Activated naive CD8-positive, alpha-beta T cell treated with anti-CD3 and anti-CD28 coated beads, Interleukin-2, amount 50 U/mL, for 24 hours (primary cell): ENCODE measurements around the gene RAB6B.
A peak's percentile ranks its signal among the peaks of the same experiment; 100 is the strongest.

Source experiments
- ATAC-seq: fragments of 150-1000 bp; cut with Tn5 transposase; one replicate; pipeline ENCODE4 v1.10.0; 2021
- DNase-seq: peaks from one replicate; pipeline ENCODE4 v3.0.0; 2021
- H3K27ac Mint-ChIP-seq: one replicate; pipeline ENCODE4 v1.8.0; 2021; ENCODE audit warnings: mild to moderate bottlenecking, mixed read lengths
- H3K27me3 Mint-ChIP-seq: one replicate; pipeline ENCODE4 v1.8.0; 2021; ENCODE audit warnings: mixed read lengths
- H3K36me3 Mint-ChIP-seq: one replicate; pipeline ENCODE4 v1.8.0; 2021; ENCODE audit warnings: low read depth, mixed read lengths
- H3K4me1 Mint-ChIP-seq: one replicate; pipeline ENCODE4 v1.8.0; 2021; ENCODE audit warnings: mixed read lengths
- H3K4me3 Mint-ChIP-seq: one replicate; pipeline ENCODE4 v1.8.0; 2021; ENCODE audit warnings: mild to moderate bottlenecking, moderate library complexity, mixed read lengths
- H3K9me3 Mint-ChIP-seq: one replicate; pipeline ENCODE4 v1.8.0; 2021; ENCODE audit warnings: mixed read lengths

RAB6B gene

GRCh38 chr3:133934996-133935842 lies 39.5 kb upstream of the RAB6B start:
- no peaks in the 10 kb centered on the region for H3K36me3 Mint-ChIP-seq
- DNase-seq: no peak
- H3K27me3 Mint-ChIP-seq: no peaks in the 10 kb centered on the region
- no peaks in the 10 kb centered on the region for H3K4me1 Mint-ChIP-seq
- H3K9me3 Mint-ChIP-seq: no peaks in the 10 kb centered on the region
- no peak for ATAC-seq
- no peak overlapping the region for H3K27ac Mint-ChIP-seq
- no peak overlapping the region for H3K4me3 Mint-ChIP-seq

GRCh38 chr3:133934073-133934970 lies 38.6 kb upstream of the RAB6B start:
- Mint-ChIP-seq H3K4me1 (no peaks in the 10 kb centered on the region), H3K36me3 (no peaks in the 10 kb centered on the region), H3K27ac (no peak overlapping the region), H3K4me3 (no peak overlapping the region), H3K27me3 (no peaks in the 10 kb centered on the region), H3K9me3 (no peaks in the 10 kb centered on the region)
- no peak for ATAC-seq
- DNase-seq: no peak

GRCh38 chr3:133933097-133934024 lies 37.7 kb upstream of the RAB6B start:
- DNase-seq (no peak), ATAC-seq (no peak)
- H3K27me3 Mint-ChIP-seq: no peaks in the 10 kb centered on the region
- no peaks in the 10 kb centered on the region for H3K9me3 Mint-ChIP-seq
- no peaks in the 10 kb centered on the region for H3K36me3 Mint-ChIP-seq
- no peaks in the 10 kb centered on the region for H3K4me1 Mint-ChIP-seq
- no peak overlapping the region for H3K4me3 Mint-ChIP-seq
- H3K27ac Mint-ChIP-seq: no peak overlapping the region

GRCh38 chr3:133932009-133932408 lies 36.3 kb upstream of the RAB6B start:
- no peak overlapping the region for H3K27ac Mint-ChIP-seq
- peaks cover 2% of the 10 kb centered on the region for H3K27me3 Mint-ChIP-seq
- no peak for DNase-seq
- ATAC-seq: no peak
- H3K9me3 Mint-ChIP-seq: no peaks in the 10 kb centered on the region
- H3K4me3 Mint-ChIP-seq: no peak overlapping the region
- no peaks in the 10 kb centered on the region for H3K36me3 Mint-ChIP-seq
- H3K4me1 Mint-ChIP-seq: peaks cover 7% of the 10 kb centered on the region

- Mint-ChIP-seq H3K4me3 (no peak overlapping the region), H3K27me3 (peaks cover 10% of the 10 kb centered on the region), H3K4me1 (peaks cover 9% of the 10 kb centered on the region), H3K36me3 (no peaks in the 10 kb centered on the region), H3K9me3 (no peaks in the 10 kb centered on the region), H3K27ac (no peak overlapping the region)
- no peak for DNase-seq
- no peak for ATAC-seq
Observed at GRCh38 chr3:133931084-133931483, 35.4 kb upstream of the RAB6B start.

GRCh38 chr3:133930341-133930933 lies 34.8 kb upstream of the RAB6B start:
- H3K27me3 Mint-ChIP-seq: peaks cover 10% of the 10 kb centered on the region
- no peak overlapping the region for H3K27ac Mint-ChIP-seq
- H3K4me3 Mint-ChIP-seq: no peak overlapping the region

GRCh38 chr3:133928903-133929607 lies 33.4 kb upstream of the RAB6B start:
- Mint-ChIP-seq H3K4me3 (no peak overlapping the region), H3K4me1 (peaks cover 9% of the 10 kb centered on the region), H3K9me3 (no peaks in the 10 kb centered on the region), H3K27ac (no peak overlapping the region), H3K36me3 (no peaks in the 10 kb centered on the region), H3K27me3 (peaks cover 12% of the 10 kb centered on the region)
- no peak for ATAC-seq
- no peak for DNase-seq

More at GRCh38 chr3:133930341-133930933, 34.8 kb upstream of the RAB6B start:
- Mint-ChIP-seq H3K36me3 (no peaks in the 10 kb centered on the region), H3K9me3 (no peaks in the 10 kb centered on the region), H3K4me1 (peaks cover 9% of the 10 kb centered on the region)
- ATAC-seq (no peak), DNase-seq (no peak)

- no peaks in the 10 kb centered on the region for H3K9me3 Mint-ChIP-seq
- ATAC-seq (no peak), DNase-seq (no peak)
- peaks cover 12% of the 10 kb centered on the region for H3K27me3 Mint-ChIP-seq
- H3K27ac Mint-ChIP-seq: no peak overlapping the region
- peak overlapping the region; percentile 44 for H3K4me3 Mint-ChIP-seq
- H3K4me1 Mint-ChIP-seq: peaks cover 9% of the 10 kb centered on the region
- H3K36me3 Mint-ChIP-seq: no peaks in the 10 kb centered on the region
Observed at GRCh38 chr3:133928136-133928893, 32.6 kb upstream of the RAB6B start.

- DNase-seq: peak; percentile 76
- peak overlapping the region; percentile 57 for H3K4me3 Mint-ChIP-seq
Observed at GRCh38 chr3:133927540-133928066, 31.9 kb upstream of the RAB6B start.

GRCh38 chr3:133926736-133927539 lies 31.3 kb upstream of the RAB6B start:
- H3K27me3 Mint-ChIP-seq: peaks cover 12% of the 10 kb centered on the region

More at GRCh38 chr3:133927540-133928066, 31.9 kb upstream of the RAB6B start:
- H3K4me1 Mint-ChIP-seq: peaks cover 9% of the 10 kb centered on the region
- H3K27me3 Mint-ChIP-seq: peaks cover 12% of the 10 kb centered on the region
- H3K9me3 Mint-ChIP-seq: no peaks in the 10 kb centered on the region
- ATAC-seq: peak; percentile 62
- no peaks in the 10 kb centered on the region for H3K36me3 Mint-ChIP-seq
- H3K27ac Mint-ChIP-seq: no peak overlapping the region

GRCh38 chr3:133925960-133926735 lies 30.5 kb upstream of the RAB6B start:
- Mint-ChIP-seq H3K27ac (no peak overlapping the region), H3K27me3 (peaks cover 12% of the 10 kb centered on the region), H3K4me3 (no peak overlapping the region), H3K36me3 (no peaks in the 10 kb centered on the region), H3K9me3 (no peaks in the 10 kb centered on the region), H3K4me1 (peaks cover 9% of the 10 kb centered on the region)
- ATAC-seq (no peak), DNase-seq (no peak)

More at GRCh38 chr3:133926736-133927539, 31.3 kb upstream of the RAB6B start:
- H3K4me1 Mint-ChIP-seq: peaks cover 9% of the 10 kb centered on the region
- H3K36me3 Mint-ChIP-seq: no peaks in the 10 kb centered on the region
- DNase-seq (no peak), ATAC-seq (no peak)
- H3K4me3 Mint-ChIP-seq: peak overlapping the region; percentile 57
- no peaks in the 10 kb centered on the region for H3K9me3 Mint-ChIP-seq
- no peak overlapping the region for H3K27ac Mint-ChIP-seq
